H1 (cell line): ENCODE data around the gene RILPL1. TPM values are rescaled to one million over a fixed set of nuclear protein-coding genes. Genes with fewer than 3 reads are reported as not detected.

Source experiments
- CTCF ChIA-PET: fragments of 300-600 bp; sonication (Branson Sonifier 250); formaldehyde crosslinking; loops from one replicate; lab custom pipeline; 2021; ENCODE audit not compliant: partially characterized antibody; lab: Charles Lee
- POLR2A ChIA-PET: fragments of 300-600 bp; sonication (Branson Sonifier 250); formaldehyde crosslinking; loops from one replicate; lab custom pipeline; 2021; ENCODE audit warnings: inconsistent platforms; ENCODE audit not compliant: partially characterized antibody; lab: Charles Lee
- DNase-seq, 2 experiments: peaks; one replicate each; pipeline versions ENCODE4 v3.0.0 to v3.0.0-alpha.2; 2010 to 2022; ENCODE audit warnings: low spot score in 2 of 2, low read depth in 1 of 2, mixed read lengths in 1 of 2
- FAIRE-seq: peaks from 2 replicates; lab custom pipeline; 2011; peaks lifted over from hg19 to GRCh38; lab: Jason Lieb, UNC
- H2AFZ ChIP-seq: 2 replicates; pipeline ENCODE4 v1.8.1; 2012; ENCODE audit warnings: low read length, inconsistent platforms
- H2AK5ac ChIP-seq: 2 replicates; pipeline ENCODE4 v1.6.1; 2013; ENCODE audit warnings: low read depth, low read length
- H2BK120ac ChIP-seq: replicated peaks from 2 replicates; pipeline ENCODE3; 2013; ENCODE audit warnings: low read depth, low read length, inconsistent platforms
- H2BK12ac ChIP-seq: 2 replicates; pipeline ENCODE4 v1.6.1; 2013; ENCODE audit warnings: low read depth, low read length
- H2BK15ac ChIP-seq: 2 replicates; pipeline ENCODE4 v1.6.1; 2013; ENCODE audit warnings: low read length
- H2BK20ac ChIP-seq: 2 replicates; pipeline ENCODE4 v1.6.1; 2013; ENCODE audit warnings: low read length
- H2BK5ac ChIP-seq: 2 replicates; pipeline ENCODE4 v1.6.1; 2013; ENCODE audit warnings: low read depth, low read length
- H3K14ac ChIP-seq: 2 replicates; pipeline ENCODE4 v1.6.1; 2013; ENCODE audit warnings: inconsistent platforms; ENCODE audit not compliant: insufficient read length
- H3K18ac ChIP-seq: 2 replicates; pipeline ENCODE4 v1.6.1; 2013; ENCODE audit warnings: low read length; ENCODE audit errors: extremely low read depth
- H3K23ac ChIP-seq: 2 replicates; pipeline ENCODE4 v1.6.1; 2013; ENCODE audit warnings: inconsistent platforms; ENCODE audit not compliant: insufficient read length
- H3K23me2 ChIP-seq: 2 replicates; pipeline ENCODE4 v1.6.1; 2013; ENCODE audit warnings: low read depth, low read length
- H3K27ac ChIP-seq: 2 replicates; pipeline ENCODE4 v1.6.1; 2011; ENCODE audit warnings: low read depth, low read length, inconsistent platforms
- H3K27me3 ChIP-seq, 4 experiments: replicated peaks in 1 of 4; 1 replicate in 1 of 4; 2 replicates in 3 of 4; pipeline versions ENCODE4 v1.6.1 to v1.8.1; 2011 to 2013; ENCODE audit warnings: low read length in 3 of 4, mild to moderate bottlenecking in 3 of 4, inconsistent platforms in 2 of 4, mixed read lengths in 2 of 4, moderate library complexity in 1 of 4; ENCODE audit not compliant: control insufficient read depth in 3 of 4, insufficient read depth in 3 of 4; ENCODE audit errors: extremely low read depth in 1 of 4
- H3K36me3 ChIP-seq, 4 experiments: 2 replicates each; pipeline versions ENCODE4 v1.6.1 to v1.8.1; 2011 to 2013; ENCODE audit warnings: mild to moderate bottlenecking in 4 of 4, low read length in 3 of 4, moderate library complexity in 2 of 4, control low read depth in 1 of 4, inconsistent platforms in 1 of 4; ENCODE audit not compliant: insufficient read depth in 4 of 4, control insufficient read depth in 2 of 4
- H3K4ac ChIP-seq: replicated peaks from 2 replicates; pipeline ENCODE3; 2013; ENCODE audit warnings: low read length, low read depth, mixed read lengths, inconsistent platforms; ENCODE audit not compliant: insufficient read length
- H3K4me1 ChIP-seq, 4 experiments: replicated peaks in 1 of 4; 1 replicate in 1 of 4; 2 replicates in 3 of 4; pipeline versions ENCODE4 v1.6.1 to v1.8.1; 2011 to 2013; ENCODE audit warnings: low read length in 3 of 4, inconsistent platforms in 2 of 4, mixed read lengths in 1 of 4; ENCODE audit not compliant: insufficient read depth in 4 of 4, control insufficient read depth in 3 of 4
- H3K4me2 ChIP-seq, 2 experiments: 2 replicates each; pipeline versions ENCODE4 v1.6.1 to v1.8.1; 2011 to 2013; ENCODE audit warnings: low read depth in 2 of 2, low read length in 2 of 2, control low read depth in 1 of 2, inconsistent platforms in 1 of 2, mild to moderate bottlenecking in 1 of 2; ENCODE audit not compliant: insufficient read depth in 1 of 2
- H3K4me3 ChIP-seq, 4 experiments: fragments of 200-600, 300-600 bp in 1 of 4; sonication (generic), shearing (Covaris generic), sonication (Bioruptor Twin) in 1 of 4; 2 replicates each; pipeline versions ENCODE4 v1.5.1 to v1.8.1; 2011 to 2016; ENCODE audit warnings: low read length in 4 of 4, low read depth in 3 of 4, control low read depth in 2 of 4, inconsistent platforms in 2 of 4, mild to moderate bottlenecking in 2 of 4, mixed read lengths in 1 of 4, moderate library complexity in 1 of 4; ENCODE audit not compliant: insufficient read depth in 2 of 4; ENCODE audit errors: extremely low read depth in 1 of 4
- H3K56ac ChIP-seq: replicated peaks from 2 replicates; pipeline ENCODE3; 2013; ENCODE audit warnings: low read depth, mild to moderate bottlenecking, mixed read lengths, low read length, inconsistent platforms; ENCODE audit not compliant: insufficient read length
- H3K79me1 ChIP-seq: 2 replicates; pipeline ENCODE4 v1.6.1; 2013; ENCODE audit warnings: low read depth, low read length, control low read depth
- H3K79me2 ChIP-seq, 2 experiments: 2 replicates each; pipeline versions ENCODE4 v1.6.1 to v1.8.1; 2012 to 2013; ENCODE audit warnings: low read length in 2 of 2, mild to moderate bottlenecking in 2 of 2, inconsistent platforms in 1 of 2; ENCODE audit not compliant: insufficient read depth in 2 of 2, control insufficient read depth in 1 of 2
- H3K9ac ChIP-seq, 4 experiments: replicated peaks in 1 of 4; 1 replicate in 1 of 4; 2 replicates in 3 of 4; pipeline versions ENCODE4 v1.6.1 to v1.8.1; 2011 to 2013; ENCODE audit warnings: low read depth in 3 of 4, low read length in 3 of 4, control low read depth in 2 of 4, mild to moderate bottlenecking in 2 of 4, moderate library complexity in 2 of 4, inconsistent platforms in 1 of 4; ENCODE audit errors: extremely low read depth in 1 of 4
- H3K9me3 ChIP-seq, 2 experiments: 2 replicates each; pipeline versions ENCODE4 v1.6.1 to v1.8.1; 2012 to 2013; ENCODE audit warnings: mild to moderate bottlenecking in 2 of 2, moderate library complexity in 2 of 2, control low read depth in 1 of 2, inconsistent platforms in 1 of 2, low read depth in 1 of 2, low read length in 1 of 2, mixed read lengths in 1 of 2; ENCODE audit not compliant: insufficient read depth in 2 of 2
- H4K20me1 ChIP-seq, 2 experiments: replicated peaks in 1 of 2; 2 replicates each; pipeline versions ENCODE3 to v1.8.1; 2011 to 2013; ENCODE audit warnings: inconsistent platforms in 2 of 2, low read length in 2 of 2, mild to moderate bottlenecking in 1 of 2; ENCODE audit not compliant: insufficient read depth in 2 of 2, control insufficient read depth in 1 of 2
- H4K5ac ChIP-seq: 2 replicates; pipeline ENCODE4 v1.6.1; 2013; ENCODE audit warnings: low read length, low read depth, mixed read lengths, inconsistent platforms; ENCODE audit not compliant: insufficient read length
- H4K8ac ChIP-seq: 2 replicates; pipeline ENCODE4 v1.8.0; 2013; ENCODE audit warnings: mild to moderate bottlenecking, moderate library complexity, low read length, inconsistent platforms; ENCODE audit not compliant: insufficient read depth; ENCODE audit errors: extremely low read depth
- H4K91ac ChIP-seq: replicated peaks from 2 replicates; pipeline ENCODE3; 2013; ENCODE audit warnings: low read length, mixed read lengths, inconsistent platforms; ENCODE audit not compliant: insufficient read length
- GTF2F1 ChIP-seq: IDR thresholded peaks from 2 replicates; pipeline ENCODE4 v1.6.1; 2012; ENCODE audit warnings: low read depth, low read length, improper control_type of control experiment, borderline replicate concordance
- JUN ChIP-seq: IDR thresholded peaks from 2 replicates; pipeline ENCODE4 v1.6.1; 2011; ENCODE audit warnings: low read depth, mild to moderate bottlenecking, improper control_type of control experiment, low read length
- NANOG ChIP-seq: IDR thresholded peaks from 2 replicates; pipeline ENCODE4 v1.6.1; 2011; ENCODE audit warnings: low read length, low read depth, mild to moderate bottlenecking, inconsistent platforms; ENCODE audit not compliant: insufficient read depth, poor library complexity, severe bottlenecking
- NRF1 ChIP-seq: IDR thresholded peaks from 2 replicates; pipeline ENCODE4 v1.6.1; 2011; ENCODE audit warnings: mild to moderate bottlenecking, low read depth, low read length, improper control_type of control experiment
- RBBP5 ChIP-seq: IDR thresholded peaks from 2 replicates; pipeline ENCODE4 v1.7.1; 2012; ENCODE audit warnings: low read depth, mild to moderate bottlenecking, inconsistent platforms, low read length, moderate library complexity, borderline replicate concordance
- RFX5 ChIP-seq: IDR thresholded peaks from 2 replicates; pipeline ENCODE4 v1.6.1; 2011; ENCODE audit warnings: low read depth, low read length, improper control_type of control experiment, borderline replicate concordance
- RXRA ChIP-seq: IDR thresholded peaks from 2 replicates; pipeline ENCODE4 v1.6.1; 2011; ENCODE audit warnings: low read depth, mild to moderate bottlenecking, low read length, moderate library complexity; ENCODE audit not compliant: insufficient read depth
- SIX5 ChIP-seq: IDR thresholded peaks from 2 replicates; pipeline ENCODE4 v1.6.1; 2011; ENCODE audit warnings: mild to moderate bottlenecking, low read depth, low read length
- SP1 ChIP-seq: IDR thresholded peaks from 2 replicates; pipeline ENCODE4 v1.6.1; 2011; ENCODE audit warnings: low read depth, low read length
- TAF1 ChIP-seq: IDR thresholded peaks from 2 replicates; pipeline ENCODE4 v1.6.1; 2011; ENCODE audit warnings: mild to moderate bottlenecking, low read depth, low read length
- WGBS, 2 experiments: shearing (Covaris generic) in 1 of 2; methylation state at CpG; one replicate each; pipeline versions ENCODE4 v1.1.6 to v1.1.7; 2013 to 2015; ENCODE audit warnings: low lambda C conversion rate in 2 of 2, mixed read lengths in 2 of 2, inconsistent platforms in 1 of 2, low coverage in 1 of 2, missing lambda C conversion rate in 1 of 2; ENCODE audit not compliant: insufficient replicate concordance in 2 of 2, insufficient coverage in 1 of 2, insufficient read length in 1 of 2; ENCODE audit errors: extremely low coverage in 1 of 2, missing lambda C conversion rate in 1 of 2; 5-methylcytosine and 5-hydroxymethylcytosine counted together
- polyA plus RNA-seq, 7 experiments: library from polyadenylated mRNA; depleted of rRNA in 3 of 7; stranded (reverse) in 5 of 7; unstranded in 2 of 7; fragments of >200 nt in 5 of 7; fragments of 200-250 nt in 2 of 7; gene quantifications; 1 replicate in 5 of 7; 2 replicates in 1 of 7; 4 replicates in 1 of 7; pipeline versions ENCODE4 v1.2.1 to v1.2.3, GENCODE V29; 2011 to 2013; ENCODE audit warnings: missing spikeins in 2 of 7, mixed read lengths in 2 of 7
- total RNA-seq: library from RNA; stranded (reverse); fragmentation: NEBNext Ultra II Directional; extraction: Animal tissue kit (Norgen Biotek cat#: 25700); gene quantifications from 2 replicates; pipeline ENCODE4 v1.2.1, GENCODE V29; 2021
- TF ChIP-seq, protein P1 (sequence below): IDR thresholded peaks from 2 replicates; pipeline ENCODE4 v1.6.1; 2012; ENCODE audit warnings: inconsistent platforms
- TF ChIP-seq, protein P2 (sequence below): IDR thresholded peaks from 2 replicates; pipeline ENCODE4 v1.6.1; 2012; ENCODE audit warnings: low read length, inconsistent platforms

Gene RILPL1
- total and polyA plus RNA-seq, 2 of the 8 experiments (the other 6 are each of a cell fraction or from before 2014, with no cell fraction given), result 6.7 to 9.4 TPM

DNA sequence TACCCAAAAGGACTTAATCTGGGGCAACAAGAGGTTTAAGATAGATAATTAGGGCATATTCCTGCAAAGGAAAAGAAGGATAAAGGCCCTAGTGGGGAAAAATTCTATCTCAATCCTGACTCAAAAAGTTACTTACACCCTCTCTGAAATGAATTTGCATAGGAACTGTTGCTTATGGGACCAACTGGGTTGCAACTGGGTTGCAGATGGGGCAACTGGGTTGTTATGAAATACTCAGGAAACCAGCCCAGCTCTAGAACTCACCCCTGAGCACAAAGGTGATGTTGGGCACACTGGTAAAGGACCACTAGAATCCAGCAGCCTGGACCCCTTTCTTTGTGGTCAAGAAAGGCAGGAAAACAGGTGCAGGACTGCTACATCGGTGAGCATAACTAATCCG, 17.2 kb upstream of the RILPL1 start:
- H2BK12ac ChIP-seq, result no peak overlapping the region
- H3K27me3 ChIP-seq, result no peaks in the 10 kb centered on the region
- H3K27ac ChIP-seq, result no peak overlapping the region
- H3K79me2 ChIP-seq, result no peaks in the 10 kb centered on the region
- peaks cover 0 to 2% of the 10 kb centered on the region in 2 experiments; a peak in 1 of 4 replicates for H3K9me3 ChIP-seq
- CTCF ChIA-PET, result no interaction called here
- no peak overlapping the region for H4K8ac ChIP-seq
- H2AK5ac ChIP-seq, result no peak overlapping the region
- no peak overlapping the region for H3K4me2 ChIP-seq
- H3K23ac ChIP-seq, result no peak overlapping the region
- no peak for TF ChIP-seq NANOG
- TF ChIP-seq RXRA, result no peak
- TF ChIP-seq SP1, result no peak
- no peak for TF ChIP-seq TAF1
- TF ChIP-seq GTF2F1, result no peak
- no peak for TF ChIP-seq NRF1
- TF ChIP-seq SIX5, result no peak
- TF ChIP-seq, protein P1, sequence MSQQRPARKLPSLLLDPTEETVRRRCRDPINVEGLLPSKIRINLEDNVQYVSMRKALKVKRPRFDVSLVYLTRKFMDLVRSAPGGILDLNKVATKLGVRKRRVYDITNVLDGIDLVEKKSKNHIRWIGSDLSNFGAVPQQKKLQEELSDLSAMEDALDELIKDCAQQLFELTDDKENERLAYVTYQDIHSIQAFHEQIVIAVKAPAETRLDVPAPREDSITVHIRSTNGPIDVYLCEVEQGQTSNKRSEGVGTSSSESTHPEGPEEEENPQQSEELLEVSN, result no peak
- TF ChIP-seq RFX5, result no peak
- TF ChIP-seq, protein P2, sequence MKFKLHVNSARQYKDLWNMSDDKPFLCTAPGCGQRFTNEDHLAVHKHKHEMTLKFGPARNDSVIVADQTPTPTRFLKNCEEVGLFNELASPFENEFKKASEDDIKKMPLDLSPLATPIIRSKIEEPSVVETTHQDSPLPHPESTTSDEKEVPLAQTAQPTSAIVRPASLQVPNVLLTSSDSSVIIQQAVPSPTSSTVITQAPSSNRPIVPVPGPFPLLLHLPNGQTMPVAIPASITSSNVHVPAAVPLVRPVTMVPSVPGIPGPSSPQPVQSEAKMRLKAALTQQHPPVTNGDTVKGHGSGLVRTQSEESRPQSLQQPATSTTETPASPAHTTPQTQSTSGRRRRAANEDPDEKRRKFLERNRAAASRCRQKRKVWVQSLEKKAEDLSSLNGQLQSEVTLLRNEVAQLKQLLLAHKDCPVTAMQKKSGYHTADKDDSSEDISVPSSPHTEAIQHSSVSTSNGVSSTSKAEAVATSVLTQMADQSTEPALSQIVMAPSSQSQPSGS, result no peak
- no peak for TF ChIP-seq JUN
- no peak for TF ChIP-seq RBBP5
- H2BK15ac ChIP-seq, result no peak overlapping the region
- H3K36me3 ChIP-seq, result no peaks in the 10 kb centered on the region
- H3K4me3 ChIP-seq, result no peak overlapping the region
- H4K20me1 ChIP-seq, result no peaks in the 10 kb centered on the region
- no peak overlapping the region for H2BK20ac ChIP-seq
- no peak overlapping the region for H3K14ac ChIP-seq
- no peak overlapping the region for H4K5ac ChIP-seq
- no peak overlapping the region for H3K56ac ChIP-seq
- H3K4ac ChIP-seq, result no peak overlapping the region
- POLR2A ChIA-PET, result no interaction called here
- H2BK120ac ChIP-seq, result no peak overlapping the region
- H3K79me1 ChIP-seq, result no peaks in the 10 kb centered on the region
- no peak overlapping the region for H3K18ac ChIP-seq
- H3K9ac ChIP-seq, result no peak overlapping the region
- no peaks in the 10 kb centered on the region for H3K4me1 ChIP-seq
- no peak overlapping the region for H2AFZ ChIP-seq
- H4K91ac ChIP-seq, result no peak overlapping the region
- no peak overlapping the region for H2BK5ac ChIP-seq
- no peak for FAIRE-seq
- WGBS, 2 experiments, result 89% methylated on average over 2 of the region's 2 CpGs; no CpG with 5 or more reads in 1 of the 2 experiments
- H3K23me2 ChIP-seq, result no peaks in the 10 kb centered on the region
- no peak for DNase-seq
